ENCODE results near the gene MTA2.

Gene MTA2

GRCh38 chr11:62632492-62632891, 30.8 kb upstream of the MTA2 start:
- no peak overlapping the region for H3K23ac ChIP-seq (ENCODE audit: low read length)
- H2BK5ac ChIP-seq (ENCODE audit: low read length), result no peak overlapping the region
- no peak overlapping the region for H2AK5ac ChIP-seq (ENCODE audit: low read length)
- H3K4me3 ChIP-seq (ENCODE audit: low read length), result no peak overlapping the region
- H2BK120ac ChIP-seq (ENCODE audit: low read depth, low read length), result no peak overlapping the region
- DNase-seq, result no peak
- no peak overlapping the region for H3K56ac ChIP-seq (ENCODE audit: low read length)
- peaks cover 36% of the 10 kb centered on the region for H3K36me3 ChIP-seq (ENCODE audit: control insufficient read depth, insufficient read depth, low read length)
- H3K27me3 ChIP-seq (ENCODE audit: insufficient read depth, low read length, poor library complexity), result no peaks in the 10 kb centered on the region
- H3K9ac ChIP-seq (ENCODE audit: low read length), result no peak overlapping the region
- no peaks in the 10 kb centered on the region for H3K79me1 ChIP-seq (ENCODE audit: low read length)
- no peak overlapping the region for H4K5ac ChIP-seq (ENCODE audit: low read length)
- no peak overlapping the region for H2BK15ac ChIP-seq (replicated peaks; ENCODE audit: low read depth)
- no peak overlapping the region for H3K4me2 ChIP-seq (ENCODE audit: low read length)
- H3K4ac ChIP-seq (ENCODE audit: low read depth, low read length), result no peak overlapping the region
- no peak overlapping the region for H3K18ac ChIP-seq (ENCODE audit: low read length)
- H3K27ac ChIP-seq (ENCODE audit: low read depth, low read length), result no peak overlapping the region
- H4K8ac ChIP-seq (ENCODE audit: low read depth, low read length), result no peak overlapping the region
- H3K79me2 ChIP-seq (ENCODE audit: control insufficient read depth, insufficient read depth, low read length), result no peaks in the 10 kb centered on the region
- no CpG with 5 or more reads among the region's 6 CpGs for WGBS (ENCODE audit: extremely low coverage, insufficient coverage, low lambda C conversion rate)
- no peaks in the 10 kb centered on the region for H3K4me1 ChIP-seq (ENCODE audit: control insufficient read depth, low read depth, low read length)

GRCh38 chr11:62627713-62628112, 26.0 kb upstream of the MTA2 start:
- H2BK15ac ChIP-seq (replicated peaks; ENCODE audit: low read depth), result no peak overlapping the region
- no peak overlapping the region for H3K27ac ChIP-seq (ENCODE audit: low read depth, low read length)
- H3K79me1 ChIP-seq (ENCODE audit: low read length), result no peaks in the 10 kb centered on the region
- no peak overlapping the region for H3K4me2 ChIP-seq (ENCODE audit: low read length)
- H3K4ac ChIP-seq (ENCODE audit: low read depth, low read length), result no peak overlapping the region
- H2BK5ac ChIP-seq (ENCODE audit: low read length), result no peak overlapping the region
- no peak overlapping the region for H2BK120ac ChIP-seq (ENCODE audit: low read depth, low read length)
- no peak for DNase-seq
- no peak overlapping the region for H3K23ac ChIP-seq (ENCODE audit: low read length)
- H3K18ac ChIP-seq (ENCODE audit: low read length), result no peak overlapping the region
- H4K8ac ChIP-seq (ENCODE audit: low read depth, low read length), result no peak overlapping the region
- no peak overlapping the region for H3K4me3 ChIP-seq (ENCODE audit: low read length)
- no peaks in the 10 kb centered on the region for H3K79me2 ChIP-seq (ENCODE audit: control insufficient read depth, insufficient read depth, low read length)
- H3K27me3 ChIP-seq (ENCODE audit: insufficient read depth, low read length, poor library complexity), result no peaks in the 10 kb centered on the region
- no peak overlapping the region for H2AK5ac ChIP-seq (ENCODE audit: low read length)
- H3K4me1 ChIP-seq (ENCODE audit: control insufficient read depth, low read depth, low read length), result no peaks in the 10 kb centered on the region
- no CpG with 5 or more reads among the region's 3 CpGs for WGBS (ENCODE audit: extremely low coverage, insufficient coverage, low lambda C conversion rate)
- H3K36me3 ChIP-seq (ENCODE audit: control insufficient read depth, insufficient read depth, low read length), result peaks cover 34% of the 10 kb centered on the region
- no peak overlapping the region for H3K56ac ChIP-seq (ENCODE audit: low read length)
- no peak overlapping the region for H4K5ac ChIP-seq (ENCODE audit: low read length)
- no peak overlapping the region for H3K9ac ChIP-seq (ENCODE audit: low read length)

DNA sequence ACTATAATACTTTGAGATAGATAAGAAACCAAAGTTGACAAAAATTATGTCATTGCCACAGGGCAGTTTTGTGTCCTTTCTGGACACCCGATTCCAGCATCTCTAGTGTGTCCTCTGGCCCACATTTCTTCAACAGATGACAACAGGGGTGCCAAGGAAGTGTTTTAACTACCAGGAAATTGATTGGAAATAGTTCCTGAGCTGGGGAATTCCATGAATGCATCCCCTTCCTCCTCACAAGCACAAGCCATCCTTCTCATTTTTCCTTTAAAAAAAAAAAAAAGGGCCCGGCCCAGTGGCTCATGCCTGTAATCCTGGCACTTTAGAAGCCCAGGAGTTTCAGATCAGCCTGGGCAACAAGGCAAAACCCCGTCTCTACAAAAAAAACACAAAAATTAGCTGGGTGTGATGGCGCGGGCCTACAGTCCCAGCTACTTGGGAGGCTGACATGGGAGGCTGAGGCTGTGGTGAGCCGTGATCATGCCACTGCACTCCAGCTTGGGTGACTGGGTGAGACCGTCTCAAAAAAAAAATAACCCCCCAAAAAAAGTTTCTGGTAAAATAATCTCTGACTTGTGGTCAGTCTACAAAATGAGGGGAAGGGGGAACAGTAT, 20.9 kb upstream of the MTA2 start:
- no CpG with 5 or more reads among the region's 7 CpGs for WGBS (ENCODE audit: extremely low coverage, insufficient coverage, low lambda C conversion rate)
- Histone ChIP-seq H3K27me3 (ENCODE audit: insufficient read depth, low read length, poor library complexity) (no peaks in the 10 kb centered on the region), H3K79me1 (ENCODE audit: low read length) (no peaks in the 10 kb centered on the region), H3K27ac (ENCODE audit: low read depth, low read length) (peak overlapping the region; percentile 64), H2BK120ac (ENCODE audit: low read depth, low read length) (no peak overlapping the region), H2AK5ac (ENCODE audit: low read length) (no peak overlapping the region), H3K4me1 (ENCODE audit: control insufficient read depth, low read depth, low read length) (peaks cover 2% of the 10 kb centered on the region), H2BK15ac (replicated peaks; ENCODE audit: low read depth) (no peak overlapping the region), H3K4ac (ENCODE audit: low read depth, low read length) (no peak overlapping the region), H3K4me2 (ENCODE audit: low read length) (peak overlapping the region; percentile 45), H3K23ac (ENCODE audit: low read length) (no peak overlapping the region), H3K79me2 (ENCODE audit: control insufficient read depth, insufficient read depth, low read length) (no peaks in the 10 kb centered on the region), H2BK5ac (ENCODE audit: low read length) (no peak overlapping the region), H3K36me3 (ENCODE audit: control insufficient read depth, insufficient read depth, low read length) (peaks cover 15% of the 10 kb centered on the region), H4K5ac (ENCODE audit: low read length) (no peak overlapping the region), H3K18ac (ENCODE audit: low read length) (no peak overlapping the region), H3K9ac (ENCODE audit: low read length) (peak overlapping the region; percentile 47), H4K8ac (ENCODE audit: low read depth, low read length) (no peak overlapping the region), H3K4me3 (ENCODE audit: low read length) (no peak overlapping the region), H3K56ac (ENCODE audit: low read length) (peak overlapping the region; percentile 61)
- peak; percentile 83 for DNase-seq

GRCh38 chr11:62621567-62622470, 20.2 kb upstream of the MTA2 start, which contains the start of gene B3GAT3:
Gene B3GAT3 (minus strand): TSS chr11:62621986. CDS start chr11:62621947, 39 bp downstream.
- Histone ChIP-seq H3K4me2 (ENCODE audit: low read length) (peak within 1 kb of the TSS; percentile 53), H3K27ac (ENCODE audit: low read depth, low read length) (peak within 1 kb of the TSS; percentile 85), H3K79me1 (ENCODE audit: low read length) (no peaks in the 10 kb centered on the region), H3K27me3 (ENCODE audit: insufficient read depth, low read length, poor library complexity) (no peaks in the 10 kb centered on the region), H4K8ac (ENCODE audit: low read depth, low read length) (peak within 1 kb of the TSS; percentile 14), H2BK120ac (ENCODE audit: low read depth, low read length) (peak within 1 kb of the TSS; percentile 29), H3K9ac (ENCODE audit: low read length) (peak within 1 kb of the TSS; percentile 98), H2BK15ac (replicated peaks; ENCODE audit: low read depth) (no peak within 1 kb of the TSS), H3K56ac (ENCODE audit: low read length) (peak within 1 kb of the TSS; percentile 96), H3K36me3 (ENCODE audit: control insufficient read depth, insufficient read depth, low read length) (peaks cover 15% of the 10 kb centered on the region), H2BK5ac (ENCODE audit: low read length) (peak within 1 kb of the TSS; percentile 56), H3K79me2 (ENCODE audit: control insufficient read depth, insufficient read depth, low read length) (no peaks in the 10 kb centered on the region), H3K18ac (ENCODE audit: low read length) (peak within 1 kb of the TSS; percentile 86), H3K4me1 (ENCODE audit: control insufficient read depth, low read depth, low read length) (peaks cover 2% of the 10 kb centered on the region), H3K23ac (ENCODE audit: low read length) (no peak within 1 kb of the TSS), H3K4ac (ENCODE audit: low read depth, low read length) (peak within 1 kb of the TSS; percentile 77), H2AK5ac (ENCODE audit: low read length) (peak within 1 kb of the TSS; percentile 7), H3K4me3 (ENCODE audit: low read length) (peak within 1 kb of the TSS; percentile 94), H4K5ac (ENCODE audit: low read length) (no peak within 1 kb of the TSS)
- no CpG with 5 or more reads among the region's 77 CpGs for WGBS (ENCODE audit: extremely low coverage, insufficient coverage, low lambda C conversion rate)
- DNase-seq, result peak; percentile 99

GRCh38 chr11:62621027-62621566, 19.4 kb upstream of the MTA2 start:
- Histone ChIP-seq H3K18ac (ENCODE audit: low read length) (peak overlapping the region; percentile 86), H3K23ac (ENCODE audit: low read length) (no peak overlapping the region), H3K79me2 (ENCODE audit: control insufficient read depth, insufficient read depth, low read length) (no peaks in the 10 kb centered on the region), H2BK120ac (ENCODE audit: low read depth, low read length) (no peak overlapping the region), H3K4me3 (ENCODE audit: low read length) (peak overlapping the region; percentile 94), H2BK5ac (ENCODE audit: low read length) (peak overlapping the region; percentile 56), H3K56ac (ENCODE audit: low read length) (peak overlapping the region; percentile 96), H3K4ac (ENCODE audit: low read depth, low read length) (peak overlapping the region; percentile 77), H3K27me3 (ENCODE audit: insufficient read depth, low read length, poor library complexity) (no peaks in the 10 kb centered on the region), H4K5ac (ENCODE audit: low read length) (no peak overlapping the region), H4K8ac (ENCODE audit: low read depth, low read length) (no peak overlapping the region), H3K36me3 (ENCODE audit: control insufficient read depth, insufficient read depth, low read length) (peaks cover 12% of the 10 kb centered on the region), H3K79me1 (ENCODE audit: low read length) (no peaks in the 10 kb centered on the region), H2AK5ac (ENCODE audit: low read length) (peak overlapping the region; percentile 7), H2BK15ac (replicated peaks; ENCODE audit: low read depth) (no peak overlapping the region), H3K9ac (ENCODE audit: low read length) (peak overlapping the region; percentile 98), H3K4me2 (ENCODE audit: low read length) (peak overlapping the region; percentile 53), H3K4me1 (ENCODE audit: control insufficient read depth, low read depth, low read length) (peaks cover 2% of the 10 kb centered on the region), H3K27ac (ENCODE audit: low read depth, low read length) (peak overlapping the region; percentile 85)
- no CpG with 5 or more reads among the region's 8 CpGs for WGBS (ENCODE audit: extremely low coverage, insufficient coverage, low lambda C conversion rate)
- DNase-seq, result no peak
